GM12874 (cell line): ENCODE measurements around the gene MOV10.

ENCODE experiments used
- CTCF ChIP-seq: IDR thresholded peaks from 2 replicates; pipeline ENCODE4 v1.5.1; 2011; ENCODE audit warnings: low read depth, mild to moderate bottlenecking, control low read depth, low read length, moderate library complexity; ENCODE audit not compliant: insufficient read depth

The MOV10 gene

GRCh38 chr1:112721966-112722524 is 47.6 kb downstream of the MOV10 start:
- TF ChIP-seq CTCF, result no peak

DNA sequence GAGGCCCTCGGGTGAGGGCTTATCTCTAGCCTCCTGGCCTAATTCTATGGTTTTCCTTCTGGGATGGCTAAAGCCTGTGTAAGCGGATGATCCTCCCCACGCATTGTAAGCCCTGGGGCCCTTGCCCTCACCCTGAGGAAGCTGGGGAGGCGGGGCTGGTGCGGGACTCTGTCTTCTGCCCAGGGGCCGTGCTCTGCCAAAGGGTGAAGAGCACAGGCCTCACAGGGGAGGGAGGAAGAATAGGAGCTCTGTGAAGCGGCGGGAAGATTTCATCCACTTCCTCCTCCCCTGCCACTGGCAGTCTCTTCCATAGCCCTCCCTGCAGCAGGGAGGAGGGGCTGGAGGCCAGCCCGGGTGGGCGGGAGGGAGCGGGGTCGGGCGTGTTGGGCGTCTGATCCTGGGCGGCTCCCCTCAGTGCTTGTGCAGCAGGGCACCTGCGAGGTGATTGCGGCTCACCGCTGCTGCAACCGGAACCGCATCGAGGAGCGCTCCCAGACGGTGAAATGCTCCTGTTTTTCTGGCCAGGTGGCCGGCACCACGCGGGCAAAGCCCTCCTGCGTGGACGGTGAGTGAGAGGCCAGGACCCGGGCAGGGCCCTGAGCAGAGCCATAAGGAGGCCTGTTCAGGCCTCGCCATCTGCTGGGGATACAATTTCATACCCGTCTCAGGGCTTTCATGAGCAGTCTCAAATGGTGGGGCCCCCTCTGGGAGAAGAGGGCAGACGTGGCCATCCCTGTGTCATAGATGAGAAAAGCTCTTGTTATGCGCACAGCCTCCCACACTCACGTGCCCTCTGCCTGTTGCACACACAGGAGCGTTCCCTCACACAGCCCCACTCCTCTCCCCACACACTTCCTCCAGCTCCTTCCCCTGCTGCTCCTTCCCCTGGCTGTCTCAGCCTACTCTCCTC is 48.4 kb downstream of the MOV10 start:
- no peak for TF ChIP-seq CTCF

DNA sequence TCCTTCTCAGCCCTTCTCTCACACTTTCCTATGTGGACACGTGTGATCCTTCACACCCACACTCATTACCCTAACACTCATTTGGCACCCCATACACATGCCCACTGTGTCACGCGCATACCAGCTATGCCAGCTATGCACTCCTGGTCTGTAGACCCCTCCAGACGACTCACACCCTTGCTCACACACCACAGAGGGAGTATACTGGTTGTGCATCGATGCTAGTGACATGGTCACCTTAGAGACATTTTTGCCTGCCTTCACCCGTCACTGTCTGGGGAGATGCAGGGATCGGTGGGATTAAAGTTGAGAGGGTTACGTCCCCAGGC is 49.0 kb downstream of the MOV10 start:
- no peak for TF ChIP-seq CTCF

GRCh38 chr1:112727716-112728115 is 53.3 kb downstream of the MOV10 start:
- TF ChIP-seq CTCF, result no peak

DNA sequence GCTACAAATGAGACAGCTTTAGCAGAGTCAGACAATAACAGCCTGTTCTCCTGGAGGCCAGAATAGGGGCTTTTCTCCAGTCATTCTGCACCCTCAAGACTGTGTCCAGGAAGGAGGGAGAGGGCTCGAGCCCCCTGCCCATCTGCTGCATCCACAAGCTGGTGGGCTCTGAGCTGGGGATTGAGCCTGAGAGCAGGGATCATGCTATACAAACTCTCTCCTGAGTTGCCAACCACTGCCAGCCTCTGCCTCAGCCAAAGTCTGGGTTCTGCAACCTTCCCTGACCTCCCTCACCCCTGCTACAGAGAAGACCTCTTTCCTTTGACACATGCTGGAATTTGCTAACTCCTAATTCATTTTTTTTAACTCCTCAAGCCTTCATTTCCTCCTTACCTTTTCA is 55.5 kb downstream of the MOV10 start:
- TF ChIP-seq CTCF, result no peak

DNA sequence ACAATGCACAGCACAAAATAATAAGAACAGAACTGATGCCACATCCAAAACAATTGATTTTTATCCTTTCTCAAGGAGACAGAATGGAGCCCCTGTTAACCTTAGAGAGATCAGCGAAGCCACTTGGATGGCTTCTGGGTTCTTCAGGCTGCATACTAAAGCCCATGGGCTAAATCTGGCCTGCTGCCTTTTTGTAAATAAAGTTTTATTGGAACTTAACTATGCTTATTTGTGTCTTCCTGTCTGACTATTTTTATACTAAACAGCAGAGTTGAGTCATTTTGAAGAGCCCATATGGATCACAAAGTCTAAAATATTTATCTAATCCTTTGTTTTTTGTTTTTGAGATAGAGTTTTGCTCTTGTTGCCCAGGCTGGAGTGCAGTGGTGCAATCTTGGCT is 57.0 kb downstream of the MOV10 start:
- no peak for TF ChIP-seq CTCF

DNA sequence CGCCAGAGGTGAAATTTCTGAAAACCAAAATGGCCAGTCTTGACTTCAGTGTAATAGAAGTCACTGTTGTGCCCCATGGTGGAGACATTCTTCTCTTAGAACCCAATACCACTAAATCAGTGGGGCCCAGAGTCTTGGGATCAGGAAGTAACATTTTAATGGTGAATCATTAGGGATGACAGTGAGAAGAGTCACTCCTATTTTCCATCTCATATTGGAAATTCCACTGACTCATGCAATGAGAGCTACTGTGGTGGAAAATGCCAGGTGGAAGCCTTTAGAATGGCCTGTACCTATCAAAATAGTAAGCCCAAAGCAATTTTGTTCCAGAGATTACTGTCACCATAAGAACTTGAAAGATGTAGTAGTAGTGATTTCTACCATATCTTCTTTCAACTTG is 61.3 kb downstream of the MOV10 start:
- TF ChIP-seq CTCF, result no peak
